ENCODE results near the gene MAP1LC3A. TPM values are rescaled to one million over a fixed set of nuclear protein-coding genes. Genes with fewer than 3 reads are reported as not detected.

MAP1LC3A gene
- total RNA-seq, 5 donors from 2014 or later (not counting 1 experiment from before 2014, with no cell fraction given): 2.3 to 15.5 (median 2.6) TPM

DNA sequence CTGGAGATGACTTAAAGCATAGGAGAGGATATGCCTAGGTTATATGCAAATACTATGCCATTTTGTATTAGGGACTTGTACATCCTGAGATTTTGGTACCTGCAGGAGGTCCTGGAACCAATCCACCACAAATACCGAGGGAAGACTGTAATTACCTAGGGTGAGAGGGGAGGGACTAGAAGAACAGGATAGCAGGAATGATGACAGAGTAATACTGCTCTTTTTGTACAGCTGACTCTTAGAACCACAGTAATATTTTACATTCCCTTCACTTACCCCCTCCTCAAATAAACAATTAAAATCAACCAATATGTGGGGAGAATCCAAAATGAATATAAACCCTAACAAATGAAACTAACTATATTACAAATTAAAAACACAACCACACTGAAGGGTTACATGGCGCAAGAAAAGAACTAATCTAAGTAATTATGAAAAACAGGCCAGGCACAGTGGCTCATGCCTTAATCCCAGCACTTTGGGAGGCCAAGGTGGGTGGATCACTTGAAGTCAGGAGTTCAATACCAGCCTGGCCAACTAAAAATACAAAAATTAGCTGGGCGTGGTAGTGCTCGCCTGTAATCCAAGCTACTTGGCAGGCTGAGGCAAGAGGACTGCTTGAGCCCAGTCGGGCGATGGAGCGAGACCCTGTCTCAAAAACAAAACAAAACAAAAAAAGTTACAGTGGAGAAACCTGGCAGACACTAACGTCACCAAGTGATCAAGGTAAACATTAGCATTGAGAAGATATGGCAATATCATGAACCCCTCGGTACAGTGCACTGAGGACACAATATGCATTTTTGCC is 37.1 kb downstream of the MAP1LC3A start:
- H3K27me3 Mint-ChIP-seq: no peaks in the 10 kb centered on the region
- POLR2A ChIA-PET: no interaction called here
- H3K9me3 Mint-ChIP-seq: no peaks in the 10 kb centered on the region
- no peaks in the 10 kb centered on the region for H3K4me1 Mint-ChIP-seq
- no peak overlapping the region for H3K27ac ChIP-seq (ENCODE audit: low read length)
- ATAC-seq (replicated peaks in 1 of 4): no peak
- H3K36me3 Mint-ChIP-seq: peaks cover 12% of the 10 kb centered on the region
- no peak for DNase-seq
- no peak overlapping the region for H3K27ac Mint-ChIP-seq
- no peaks in the 10 kb centered on the region for H3K9me3 ChIP-seq
- H3K36me3 ChIP-seq (ENCODE audit: control insufficient read depth in 2 of 2, extremely low read depth in 1 of 2, insufficient read depth in 1 of 2, low read length in 1 of 2): no peaks in the 10 kb centered on the region
- no peaks in the 10 kb centered on the region for H3K27me3 ChIP-seq (replicated peaks in 1 of 2; ENCODE audit: control insufficient read depth in 2 of 2, extremely low read depth in 1 of 2, insufficient read depth in 2 of 2, low read length in 1 of 2)
- H3K4me1 ChIP-seq (ENCODE audit: control insufficient read depth in 1 of 2, extremely low read depth in 1 of 2, insufficient read depth in 2 of 2, low read length in 2 of 2): no peaks in the 10 kb centered on the region
- WGBS (ENCODE audit: insufficient coverage): 100% methylated on average over 4 of the region's 9 CpGs
- CTCF ChIA-PET: no interaction called here
- H3K4me3 Mint-ChIP-seq: no peak overlapping the region
- H3K4me3 ChIP-seq (ENCODE audit: control insufficient read depth in 1 of 2, extremely low read depth in 1 of 2, low read length in 1 of 2): no peak overlapping the region

DNA sequence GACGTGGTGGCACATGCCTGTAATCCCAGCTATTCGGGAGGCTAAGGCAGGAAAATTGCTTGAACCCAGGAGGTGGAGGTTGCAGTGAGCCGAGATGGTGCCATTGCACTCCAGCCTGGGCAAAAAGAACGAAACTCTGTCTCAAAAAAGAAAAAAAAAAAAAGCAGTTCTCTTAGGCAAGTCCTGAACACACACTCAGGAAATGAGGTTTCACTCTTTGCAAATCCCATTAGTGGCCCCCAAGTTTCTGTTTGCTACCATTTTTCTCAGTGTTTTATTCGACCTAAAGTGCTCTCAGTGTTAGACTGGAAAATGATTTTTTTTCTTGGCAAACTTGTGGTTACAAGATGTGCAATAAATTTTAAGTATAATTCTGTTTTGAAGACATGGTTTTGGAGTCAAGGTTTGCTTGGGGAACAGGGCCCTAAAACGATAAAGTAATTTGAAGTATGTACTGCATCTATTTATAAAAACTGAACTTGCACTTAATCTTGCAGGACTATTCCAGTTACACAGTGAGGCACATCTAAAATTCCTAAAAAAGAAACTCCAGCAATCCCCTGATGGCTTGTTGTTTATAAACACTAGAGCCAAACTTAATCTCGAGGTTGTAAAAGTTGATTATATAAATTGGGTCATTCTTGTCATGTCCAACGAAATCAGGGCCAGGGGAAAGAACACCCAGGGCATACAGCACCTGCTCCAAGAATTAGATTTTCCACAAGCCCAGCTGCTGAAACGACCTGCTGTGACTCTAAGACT is 42.6 kb downstream of the MAP1LC3A start:
- Histone ChIP-seq H3K27me3 (replicated peaks in 1 of 2; ENCODE audit: control insufficient read depth in 2 of 2, extremely low read depth in 1 of 2, insufficient read depth in 2 of 2, low read length in 1 of 2) (no peaks in the 10 kb centered on the region), H3K27ac (ENCODE audit: low read length) (no peak overlapping the region), H3K36me3 (ENCODE audit: control insufficient read depth in 2 of 2, extremely low read depth in 1 of 2, insufficient read depth in 1 of 2, low read length in 1 of 2) (no peaks in the 10 kb centered on the region), H3K9me3 (no peaks in the 10 kb centered on the region), H3K4me3 (ENCODE audit: control insufficient read depth in 1 of 2, extremely low read depth in 1 of 2, low read length in 1 of 2) (no peak overlapping the region), H3K4me1 (ENCODE audit: control insufficient read depth in 1 of 2, extremely low read depth in 1 of 2, insufficient read depth in 2 of 2, low read length in 2 of 2) (no peaks in the 10 kb centered on the region)
- ATAC-seq (replicated peaks in 1 of 4) (no peak), DNase-seq (no peak)
- Mint-ChIP-seq H3K9me3 (no peaks in the 10 kb centered on the region), H3K27ac (no peak overlapping the region), H3K36me3 (peaks cover 7% of the 10 kb centered on the region), H3K27me3 (no peaks in the 10 kb centered on the region), H3K4me1 (no peaks in the 10 kb centered on the region), H3K4me3 (no peak overlapping the region)
- ChIA-PET CTCF (no interaction called here), POLR2A (no interaction called here)
- 81% methylated on average over 2 of the region's 9 CpGs for WGBS (ENCODE audit: insufficient coverage)

DNA sequence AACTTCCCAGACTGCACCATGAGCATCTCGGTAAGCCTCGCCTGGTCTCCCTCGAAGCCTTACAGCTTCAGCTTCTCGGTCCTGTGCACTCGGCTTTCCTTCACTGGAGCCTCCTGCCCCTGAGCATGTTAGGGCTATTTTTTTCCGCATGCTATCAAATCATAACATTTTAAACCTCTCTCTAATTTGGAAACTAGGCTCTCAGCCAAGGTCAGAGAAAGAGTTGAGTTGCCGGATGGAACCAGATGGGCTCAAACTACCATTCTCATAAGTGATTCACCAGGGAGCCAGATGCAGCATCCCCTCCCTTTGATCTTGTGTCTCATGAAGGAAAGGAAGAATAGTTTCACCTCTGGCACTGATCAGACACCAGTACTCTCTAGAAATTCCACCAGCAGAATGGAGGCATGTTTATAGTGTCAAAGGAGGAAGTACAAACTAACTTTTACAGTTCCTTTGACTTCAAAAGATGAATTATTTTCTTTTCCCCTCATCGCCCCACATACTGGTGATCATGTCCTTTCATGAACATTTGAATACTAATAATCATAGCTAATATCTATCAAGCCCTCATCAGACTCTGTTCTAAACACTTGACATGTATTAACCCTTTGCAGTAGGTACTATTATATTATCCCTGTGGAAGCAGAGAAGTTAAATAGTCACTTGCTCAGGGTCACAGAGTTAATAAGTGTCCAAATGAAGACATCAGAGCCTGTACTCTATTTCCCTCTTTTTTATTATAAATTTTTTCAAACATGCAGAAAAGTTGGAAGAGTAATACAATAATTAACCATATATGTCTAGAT is 46.7 kb downstream of the MAP1LC3A start:
- H3K9me3 Mint-ChIP-seq: no peaks in the 10 kb centered on the region
- Histone ChIP-seq H3K36me3 (ENCODE audit: control insufficient read depth in 2 of 2, extremely low read depth in 1 of 2, insufficient read depth in 1 of 2, low read length in 1 of 2) (peaks cover 6% of the 10 kb centered on the region in 2 donors), H3K4me3 (ENCODE audit: control insufficient read depth in 1 of 2, extremely low read depth in 1 of 2, low read length in 1 of 2) (no peak overlapping the region), H3K27me3 (replicated peaks in 1 of 2; ENCODE audit: control insufficient read depth in 2 of 2, extremely low read depth in 1 of 2, insufficient read depth in 2 of 2, low read length in 1 of 2) (no peaks in the 10 kb centered on the region), H3K27ac (ENCODE audit: low read length) (no peak overlapping the region), H3K9me3 (no peaks in the 10 kb centered on the region), H3K4me1 (ENCODE audit: control insufficient read depth in 1 of 2, extremely low read depth in 1 of 2, insufficient read depth in 2 of 2, low read length in 2 of 2) (no peaks in the 10 kb centered on the region)
- ATAC-seq (replicated peaks in 1 of 4) (no peak), DNase-seq (no peak)
- peaks cover 0 to 3% (median 0%) of the 10 kb centered on the region in 3 donors for H3K4me1 Mint-ChIP-seq
- WGBS (ENCODE audit: insufficient coverage): 94% methylated on average over 5 of the region's 8 CpGs
- ChIA-PET POLR2A (no interaction called here), CTCF (no interaction called here)
- no peaks in the 10 kb centered on the region for H3K27me3 Mint-ChIP-seq
- no peak overlapping the region for H3K4me3 Mint-ChIP-seq
- H3K27ac Mint-ChIP-seq: no peak overlapping the region
- peaks cover 17% of the 10 kb centered on the region for H3K36me3 Mint-ChIP-seq

DNA sequence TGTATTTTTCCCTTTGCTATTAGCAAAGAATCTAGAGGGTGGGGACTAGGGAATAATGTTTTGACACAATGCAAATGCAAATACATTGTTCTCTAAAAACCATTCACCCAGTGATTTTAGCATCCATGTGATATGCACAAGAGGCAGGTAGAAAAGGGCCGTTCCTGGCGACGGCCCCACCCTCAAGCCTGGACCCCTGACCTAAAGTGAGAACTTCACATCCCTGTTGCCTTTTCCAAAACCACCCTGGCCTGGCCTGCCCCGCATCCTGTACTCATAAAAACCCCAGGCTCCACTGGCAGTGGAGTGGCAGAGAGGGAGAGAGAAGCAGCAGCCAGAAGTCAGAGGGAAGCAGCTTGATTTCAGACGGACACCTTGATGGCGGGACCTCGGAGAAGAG is 48.5 kb downstream of the MAP1LC3A start:
- Histone ChIP-seq H3K4me1 (ENCODE audit: control insufficient read depth in 1 of 2, extremely low read depth in 1 of 2, insufficient read depth in 2 of 2, low read length in 2 of 2) (no peaks in the 10 kb centered on the region), H3K27me3 (replicated peaks in 1 of 2; ENCODE audit: control insufficient read depth in 2 of 2, extremely low read depth in 1 of 2, insufficient read depth in 2 of 2, low read length in 1 of 2) (no peaks in the 10 kb centered on the region), H3K9me3 (no peaks in the 10 kb centered on the region), H3K36me3 (ENCODE audit: control insufficient read depth in 2 of 2, extremely low read depth in 1 of 2, insufficient read depth in 1 of 2, low read length in 1 of 2) (peaks cover 6 to 7% of the 10 kb centered on the region in 2 donors), H3K4me3 (ENCODE audit: control insufficient read depth in 1 of 2, extremely low read depth in 1 of 2, low read length in 1 of 2) (no peak overlapping the region), H3K27ac (ENCODE audit: low read length) (no peak overlapping the region)
- 100% methylated on average over 4 of the region's 7 CpGs for WGBS (ENCODE audit: insufficient coverage)
- POLR2A ChIA-PET: no interaction called here
- no peak for DNase-seq
- CTCF ChIA-PET: interaction anchor here in 1 of 2 donors (0.5 kb wide), 1 partner anchor 169 kb away, joined by 5 read pairs; no protein-coding TSS in a partner anchor
- Mint-ChIP-seq H3K4me1 (peaks cover 0 to 3% (median 0%) of the 10 kb centered on the region in 3 donors), H3K36me3 (peaks cover 24% of the 10 kb centered on the region), H3K4me3 (no peak overlapping the region), H3K27me3 (no peaks in the 10 kb centered on the region), H3K9me3 (no peaks in the 10 kb centered on the region), H3K27ac (no peak overlapping the region)
- no peak for ATAC-seq (replicated peaks in 1 of 4)

Other genes with a start within 250 kb of the MAP1LC3A start
- gene ITCH, start 195.4 kb upstream of the MAP1LC3A start, total RNA-seq: 10 to 100 TPM; 50.5 to 63.6 (median 53.3) TPM
- 10 to 100 TPM; 49.6 to 83.6 (median 73.8) TPM for gene DYNLRB1, start 42.3 kb upstream of the MAP1LC3A start, total RNA-seq
- 10 to 100 TPM in 4 of 5 donors, 1 to 10 TPM in 1; 8.6 to 17.1 (median 13.6) TPM for gene PIGU, start 118.4 kb downstream of the MAP1LC3A start, total RNA-seq
- 10 to 100 TPM in 2 of 5 donors, 1 to 10 TPM in 3; 1.3 to 56.7 (median 1.9) TPM for gene TP53INP2, start 145.6 kb downstream of the MAP1LC3A start, total RNA-seq

Measured in T-cell (primary cell).